HG02588 (cell line): Measurements from ENCODE around the gene RDH16.
"Not testable (repeated sequence)": the region's sequence is repeated elsewhere in the genome, so short reads cannot be mapped to it uniquely, and the experiment has no call there.

Experiments used
- ATAC-seq: cut with Tn5 transposase; IDR thresholded peaks from one replicate; pipeline ENCODE4 v1.9.1; 2021; ENCODE audit warnings: mild to moderate bottlenecking, moderate library complexity; ENCODE audit not compliant: unreplicated experiment

The RDH16 gene

DNA sequence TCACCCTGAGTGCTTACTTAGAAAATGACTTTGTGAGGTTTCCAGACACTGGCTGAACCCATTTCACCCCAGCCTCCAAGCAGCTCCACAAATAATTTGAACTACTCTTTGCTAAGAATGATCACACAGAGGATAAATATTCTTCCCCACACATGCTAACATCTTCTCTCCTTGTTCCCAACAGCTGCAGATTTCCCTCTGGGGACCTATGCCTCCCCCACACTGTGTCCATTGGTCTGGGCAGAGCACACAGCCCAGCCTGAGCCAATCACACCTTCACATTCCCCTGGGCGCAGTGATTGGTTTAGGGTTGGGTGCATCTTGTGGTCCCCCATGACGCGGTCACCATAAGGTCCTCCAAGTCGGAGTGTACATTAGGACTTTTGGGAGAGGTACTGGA lies 30.1 kb downstream of the RDH16 start:
- ATAC-seq = no peak

DNA sequence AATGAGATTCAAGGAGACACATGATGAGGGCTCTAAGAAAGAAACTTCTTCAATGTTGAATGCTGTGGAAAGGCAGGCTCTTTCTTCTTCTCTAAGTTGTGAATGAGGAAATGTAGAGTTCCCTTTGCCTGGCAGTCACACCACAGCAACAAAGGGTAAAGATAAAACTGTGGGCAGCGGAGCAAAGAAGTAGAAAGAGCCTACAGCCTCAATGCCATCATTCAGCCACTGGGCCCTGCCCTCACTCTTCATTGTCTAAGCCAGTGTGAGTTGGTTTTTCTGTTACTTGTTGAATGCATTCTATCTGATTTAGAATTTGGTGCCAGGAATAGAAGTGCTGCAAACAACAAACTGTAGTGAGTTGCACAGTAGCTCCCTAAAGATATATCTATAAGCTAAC lies 35.4 kb downstream of the RDH16 start:
- ATAC-seq = no peak

DNA sequence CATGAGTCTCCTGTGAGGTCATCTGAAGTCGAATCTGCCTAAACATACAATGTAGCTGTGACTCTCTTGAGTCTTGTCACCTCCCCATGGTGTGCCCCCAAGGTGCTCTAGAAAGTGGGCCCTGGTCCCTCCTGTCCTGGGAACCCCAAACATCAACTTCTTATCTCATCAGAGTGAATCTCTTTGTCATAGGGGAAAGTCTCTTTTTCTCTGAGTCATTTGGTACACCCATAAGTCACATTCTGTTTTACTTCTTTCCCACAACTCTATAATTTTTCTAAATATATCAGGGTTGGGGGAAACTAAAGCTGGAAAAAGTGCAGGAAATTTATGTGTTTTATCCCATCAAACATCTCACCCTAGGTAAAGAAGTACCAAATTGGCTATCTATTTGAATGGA lies 36.1 kb downstream of the RDH16 start:
- ATAC-seq = no peak

DNA sequence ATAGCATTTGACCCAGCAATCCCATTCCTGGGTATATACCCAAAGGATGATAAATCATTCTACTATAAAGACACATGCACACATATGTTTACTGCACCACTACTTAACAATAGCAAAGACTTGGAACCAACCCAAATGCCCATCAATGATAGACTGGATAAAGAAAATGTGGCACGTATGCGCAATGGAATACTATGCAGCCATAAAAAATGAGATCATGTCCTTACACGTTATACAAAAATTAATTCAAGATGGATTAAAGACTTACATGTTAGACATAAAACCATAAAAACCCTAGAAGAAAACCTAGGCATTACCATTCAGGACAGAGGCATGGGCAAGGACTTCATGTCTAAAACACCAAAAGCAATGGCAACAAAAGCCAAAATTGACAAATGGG lies 39.3 kb downstream of the RDH16 start:
- ATAC-seq = not testable (repeated sequence)

DNA sequence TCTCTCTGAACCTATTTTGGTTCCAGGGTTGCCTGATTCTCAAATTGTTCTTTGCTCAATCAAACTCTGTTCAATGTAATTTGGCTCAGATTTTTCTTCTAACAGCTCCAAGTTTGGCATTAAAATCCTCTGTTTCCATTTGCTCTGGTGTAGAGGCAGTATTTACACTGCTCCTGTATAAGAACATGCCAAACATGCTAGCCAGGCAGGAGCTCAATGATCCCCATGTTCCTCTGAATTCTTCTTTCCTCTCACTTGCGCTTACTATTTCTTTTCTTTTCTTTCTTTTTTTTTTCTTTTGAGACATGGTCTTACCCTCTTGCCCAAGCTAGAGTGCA lies 40.4 kb downstream of the RDH16 start:
- no peak for ATAC-seq

DNA sequence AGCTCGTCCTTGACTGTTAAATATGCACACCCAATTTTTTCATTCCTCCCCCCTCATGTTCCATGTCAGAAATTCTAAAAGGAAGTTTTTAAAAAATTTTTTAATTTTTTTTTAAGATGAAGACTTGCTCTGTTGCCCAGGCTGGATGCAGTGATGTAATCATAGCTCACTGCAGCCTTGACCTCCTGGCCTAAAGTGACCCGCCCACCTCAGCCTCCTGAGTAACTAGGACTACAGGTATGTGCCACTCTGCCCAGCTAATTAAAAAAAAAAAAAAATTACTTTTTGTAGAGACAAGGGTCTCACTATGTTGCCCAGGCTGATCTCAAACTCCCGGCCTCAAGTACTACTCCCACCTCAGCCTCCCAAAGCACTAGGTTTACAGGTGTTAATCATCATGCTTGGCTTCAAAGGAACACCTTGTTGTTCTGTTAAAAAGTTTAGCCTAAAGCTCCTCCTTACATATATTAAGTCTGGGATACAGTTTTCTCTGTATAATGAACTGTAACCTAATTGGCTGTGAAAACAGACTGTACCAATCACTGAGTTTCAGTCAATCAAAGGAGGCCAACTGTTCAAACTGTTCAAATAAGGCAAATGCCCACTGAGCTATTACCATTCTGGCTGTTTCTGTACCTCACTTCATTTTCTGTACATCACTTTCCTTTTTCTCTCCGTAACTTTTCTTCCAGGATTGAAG lies 41.0 kb downstream of the RDH16 start:
- ATAC-seq = no peak

DNA sequence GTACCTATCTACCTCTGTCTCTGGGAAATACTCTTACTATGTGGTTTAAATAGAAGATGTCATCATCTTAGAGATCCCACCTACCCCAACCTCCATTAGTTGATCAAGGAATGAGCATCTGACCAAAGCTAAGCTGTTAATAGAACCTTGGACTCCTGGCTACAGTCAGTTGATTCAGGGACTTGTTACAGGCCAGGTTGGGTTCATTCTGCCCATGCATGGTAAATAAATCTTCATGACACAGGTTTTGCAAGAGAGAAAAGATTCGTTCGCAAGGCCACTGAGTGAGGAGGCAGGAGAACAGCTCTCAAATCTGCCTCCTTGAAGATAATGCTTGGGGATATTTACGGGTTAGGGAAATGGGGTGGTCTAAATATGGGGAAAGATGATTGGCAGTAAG lies 42.7 kb downstream of the RDH16 start:
- ATAC-seq = no peak

DNA sequence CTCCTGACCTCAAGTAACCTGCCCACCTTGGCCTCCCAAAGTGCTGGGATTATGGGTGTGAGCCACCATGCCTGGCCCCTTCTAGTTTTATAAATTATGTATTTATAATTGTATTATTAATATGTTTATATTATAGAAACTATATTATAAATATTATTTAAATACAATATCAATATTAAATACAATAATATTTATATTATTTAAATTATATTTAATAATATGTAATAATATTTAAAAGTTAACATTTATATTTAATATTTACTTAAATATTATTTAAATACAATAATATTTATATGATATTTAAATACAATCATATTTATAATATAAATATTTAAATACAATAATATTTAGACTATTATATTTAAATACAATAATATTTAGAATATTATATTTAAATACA lies 43.2 kb downstream of the RDH16 start:
- no peak for ATAC-seq

DNA sequence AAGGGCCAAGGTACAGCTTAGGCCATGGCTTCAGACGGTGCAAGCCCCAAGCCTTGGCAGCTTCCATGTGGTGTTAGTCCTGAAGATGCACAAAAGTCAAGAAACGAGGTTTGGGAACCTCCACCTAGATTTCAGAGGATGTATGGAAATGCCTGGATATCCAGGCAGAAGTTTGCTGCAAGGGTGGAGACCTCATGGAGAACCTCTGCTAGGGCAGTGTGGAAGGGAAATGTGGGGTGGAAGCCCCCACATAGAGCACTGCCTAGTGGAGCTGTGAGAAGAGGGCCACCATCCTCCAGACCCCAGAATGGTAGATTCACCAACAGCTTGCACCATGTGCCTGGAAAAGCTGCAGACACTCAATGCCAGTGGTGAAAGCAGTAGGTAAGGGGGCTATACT lies 48.0 kb downstream of the RDH16 start:
- ATAC-seq = not testable (repeated sequence)

DNA sequence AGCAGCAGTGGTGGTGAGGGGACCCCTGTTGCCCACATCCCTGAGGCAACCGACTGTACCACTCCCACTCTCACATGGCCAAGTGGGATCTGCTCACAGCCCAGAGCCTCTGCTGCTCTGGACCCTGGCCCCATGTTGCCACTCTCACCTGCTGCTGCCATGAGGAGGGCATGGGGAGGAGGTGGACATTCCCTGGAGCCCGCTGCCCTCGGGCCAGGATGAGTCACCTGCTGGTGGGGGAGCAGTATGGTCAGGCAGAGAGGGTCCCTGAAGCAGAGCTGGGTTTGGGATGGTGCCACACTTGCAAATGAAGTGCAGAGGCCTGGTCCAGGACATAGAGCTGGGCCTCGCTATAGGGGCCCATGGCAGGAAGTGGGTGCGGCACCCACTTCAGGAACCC lies 49.3 kb downstream of the RDH16 start:
- ATAC-seq = no peak

DNA sequence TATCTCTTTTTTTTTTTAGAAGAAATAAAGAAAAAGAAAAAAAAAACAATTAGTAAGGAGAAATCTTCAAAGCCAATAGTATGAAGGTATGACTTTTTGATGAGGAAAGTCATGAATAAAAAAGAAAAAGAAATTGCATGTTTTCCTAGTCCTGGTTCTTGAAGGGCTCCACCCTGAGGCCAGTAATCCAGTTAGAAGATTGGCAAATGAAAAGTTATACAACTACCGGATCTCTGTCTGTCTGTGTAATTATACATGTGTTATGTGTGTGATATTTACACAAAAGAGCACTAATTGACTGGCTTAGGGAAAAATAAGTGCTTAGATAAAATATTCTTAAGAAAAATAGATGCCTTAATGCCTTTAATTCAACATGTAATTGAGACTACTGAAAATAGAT lies 51.6 kb downstream of the RDH16 start:
- ATAC-seq = no peak

DNA sequence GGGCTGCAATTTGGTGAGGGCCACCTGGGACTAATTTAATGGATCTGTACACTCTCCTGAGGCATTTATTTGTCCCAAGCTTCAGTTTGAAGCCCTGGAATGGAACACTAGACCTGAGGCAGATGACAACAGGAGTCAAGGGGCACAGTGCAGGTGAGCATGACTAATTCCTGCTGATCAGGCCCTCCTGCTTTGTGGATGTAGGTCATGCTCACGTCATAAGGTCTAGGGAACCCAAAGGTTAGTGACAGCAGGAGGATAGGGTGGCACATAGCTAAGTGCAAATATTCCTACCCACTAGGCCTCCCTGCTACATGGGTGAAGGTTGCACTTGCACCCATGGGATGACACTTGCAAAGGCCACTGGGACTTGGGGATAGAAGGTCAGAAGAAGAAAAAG lies 54.0 kb downstream of the RDH16 start:
- ATAC-seq = no peak
